ENCODE data around the gene BRD3OS. TPM values are rescaled to one million over a fixed set of nuclear protein-coding genes. Genes with fewer than 3 reads are reported as not detected.
A peak's percentile ranks its signal among the peaks of the same experiment; 100 is the strongest.

The BRD3OS gene
- total and polyA plus RNA-seq, 2 of the 4 experiments (the other 2 are of a cell fraction) = 15.8 to 20.7 TPM

DNA sequence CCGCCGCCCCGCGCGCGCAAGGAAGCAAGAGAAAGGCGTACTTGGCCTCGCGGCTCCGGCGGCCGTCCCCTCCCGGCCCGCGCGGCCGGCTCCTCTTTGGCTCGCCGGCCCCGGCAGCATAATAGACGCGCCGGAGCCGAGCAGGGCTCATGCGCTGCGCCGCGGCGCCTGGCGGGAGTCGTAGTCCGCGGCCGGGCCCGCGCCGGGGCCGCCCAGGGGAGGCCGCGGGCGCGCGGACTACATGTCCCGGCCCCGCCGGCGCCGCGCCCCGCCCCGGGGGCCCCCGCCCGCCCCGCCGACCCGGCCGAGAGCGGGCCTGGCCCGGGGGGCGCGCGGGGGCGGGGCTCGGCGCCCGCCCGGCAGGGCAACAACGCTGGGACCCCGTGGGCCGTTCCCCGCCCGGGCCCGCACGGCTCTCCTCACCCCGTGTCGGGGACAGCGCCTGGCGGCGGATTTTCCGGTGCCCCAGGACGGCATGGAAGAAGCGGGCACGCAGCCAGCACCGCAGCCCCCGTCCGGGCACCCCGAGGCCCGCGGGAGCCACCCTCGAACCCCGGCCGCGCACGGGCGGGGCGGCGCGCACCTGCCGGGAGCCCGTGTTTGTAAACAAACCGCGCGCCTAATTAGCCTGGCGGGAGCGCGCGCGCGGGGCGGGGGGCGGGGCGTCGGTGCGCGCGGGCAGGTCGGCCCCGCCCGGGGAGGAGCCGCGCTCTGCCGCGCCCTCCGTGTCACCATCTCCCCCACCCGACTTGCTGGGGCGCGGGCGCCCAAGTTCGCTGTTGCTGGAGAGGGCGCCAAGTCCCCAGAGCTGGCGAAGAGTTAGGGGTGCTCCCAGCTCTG is 42.8 kb downstream of the BRD3OS start, which contains the start of gene BRD3:
Gene BRD3, minus strand, starts transcription at position 123 of the 840 bp plus-strand sequence. CDS start 14,549 bp downstream, outside the sequence.
- Histone ChIP-seq H3K4ac (ENCODE audit: low read depth, low read length) (peak within 1 kb of the TSS; percentile 76), H3K4me2 (ENCODE audit: low read depth, low read length) (peak within 1 kb of the TSS; percentile 93), H3K14ac (replicated peaks; ENCODE audit: low read depth, low read length) (peak within 1 kb of the TSS; percentile 82), H3K56ac (ENCODE audit: extremely low read depth, insufficient read depth, low read length) (peak within 1 kb of the TSS; percentile 61), H2AK5ac (ENCODE audit: low read depth, low read length) (peak within 1 kb of the TSS; percentile 43), H3K79me1 (ENCODE audit: low read depth in 1 of 2, low read length in 2 of 2) (peaks cover 10 to 40% of the 10 kb centered on the region in 2 experiments), H2BK20ac (ENCODE audit: low read depth, low read length) (no peak within 1 kb of the TSS), H3K27me3 (ENCODE audit: control insufficient read depth, insufficient read depth, low read length) (peaks cover 29% of the 10 kb centered on the region), H3K36me3 (ENCODE audit: control insufficient read depth, insufficient read depth, low read length) (no peaks in the 10 kb centered on the region), H2BK5ac (ENCODE audit: low read depth, low read length, poor library complexity, severe bottlenecking) (peak within 1 kb of the TSS; percentile 76), H3K23ac (ENCODE audit: low read depth, low read length) (peak within 1 kb of the TSS; percentile 59), H4K5ac (ENCODE audit: low read depth, low read length) (peak within 1 kb of the TSS; percentile 46), H2BK120ac (ENCODE audit: low read depth, low read length) (0 out of 2 replicates have a peak within 1 kb of the TSS, but pooled peaks have one; percentile 32), H3K4me3 (ENCODE audit: insufficient read depth, low read depth, low read length) (peak within 1 kb of the TSS; percentile 96), H3K9me3 (ENCODE audit: control insufficient read depth, insufficient read depth, low read length) (no peaks in the 10 kb centered on the region), H3K9ac (ENCODE audit: low read depth, low read length) (peak within 1 kb of the TSS; percentile 86), H3K4me1 (ENCODE audit: control insufficient read depth, insufficient read depth, low read length) (peaks cover 7% of the 10 kb centered on the region), H2BK15ac (ENCODE audit: low read depth, low read length) (no peak within 1 kb of the TSS; the same call in 2 of the 3 replicates), H3K27ac (ENCODE audit: insufficient read depth, low read length) (peak within 1 kb of the TSS; percentile 81), H3K9me1 (ENCODE audit: insufficient read depth, low read length) (peaks cover 12% of the 10 kb centered on the region; the same call in 1 of the 2 replicates), H4K20me1 (ENCODE audit: insufficient read depth, low read length) (peaks cover 37% of the 10 kb centered on the region), H4K91ac (ENCODE audit: insufficient read depth, low read depth, low read length) (peak within 1 kb of the TSS; percentile 55), H2AK9ac (replicated peaks; ENCODE audit: low read depth, low read length, poor library complexity) (peak within 1 kb of the TSS; percentile 91), H2AFZ (replicated peaks; ENCODE audit: low read length, poor library complexity) (peak within 1 kb of the TSS; percentile 99), H4K8ac (ENCODE audit: low read depth in 2 of 2, low read length in 2 of 2) (peak within 1 kb of the TSS; percentile 70 to 93; a peak in 3 of 4 replicates), H3K18ac (ENCODE audit: low read depth, low read length) (no peak within 1 kb of the TSS; the same call in 1 of the 2 replicates)
- no TSS peak for BruUV-seq (replicated peaks)
- DNase-seq (peak; percentile 88), ATAC-seq (ENCODE audit: low read depth) (peak; percentile 91)
- intact Hi-C loops (cut with micrococcal nuclease) (loop anchor here (2.0 to 10.0 kb wide), 3 partner anchors 69 to 377 kb away; partner anchors contain the start of genes RXRA and WDR5), dilution Hi-C loops (cut with HindIII; ENCODE audit: low sequenced_read_pairs, unreplicated experiment) (no loop called here), in situ Hi-C loops (cut with MboI; ENCODE audit: low sequenced_read_pairs) (no loop called here)
- 1% methylated on average over 74 of the region's 131 CpGs; no CpG with 5 or more reads in 1 of the 2 experiments for WGBS, 2 experiments (ENCODE audit: extremely low coverage in 2 of 2, insufficient read length in 1 of 2)
- ChIA-PET POLR2A (ENCODE audit: unreplicated experiment) (no interaction called here), CTCF (no interaction called here)
- peak; percentile 58; the same call in 1 of the 2 replicates for TF ChIP-seq MAZ (IDR thresholded peaks at IDR 0.05; ENCODE audit: borderline replicate concordance, low read depth, low read length)
- no peak for TF ChIP-seq RAD21 (IDR thresholded peaks at IDR 0.05; ENCODE audit: low read length)
- peak; percentile 51; the same call in 1 of the 2 replicates for TF ChIP-seq POLR2A (IDR thresholded peaks at IDR 0.05; ENCODE audit: low read depth, low read length)
